Naive thymus-derived CD4-positive, alpha-beta T cell (primary cell): Measurements from ENCODE around the gene ACOT9. TPM values are rescaled to one million over a fixed set of nuclear protein-coding genes. Genes with fewer than 3 reads are reported as not detected.
A peak's percentile ranks its signal among the peaks of the same experiment; 100 is the strongest.
"Not testable (repeated sequence)": the region's sequence is repeated elsewhere in the genome, so short reads cannot be mapped to it uniquely, and the experiment has no call there.

Experiments
- ATAC-seq: fragments of 150-1000 bp; cut with Tn5 transposase; 2 replicates; pipeline ENCODE4 v1.10.0; 2021; ENCODE audit warnings: mild to moderate bottlenecking, moderate library complexity
- CTCF ChIA-PET: fragments of 350-600 bp; sonication (Branson Sonifier 250); formaldehyde crosslinking; loops from one replicate; lab custom pipeline; 2021; ENCODE audit warnings: antibody characterized with exemption; lab: Charles Lee
- POLR2A ChIA-PET: fragments of 350-600 bp; sonication (Branson Sonifier 250); formaldehyde crosslinking; loops from one replicate; lab custom pipeline; 2021; ENCODE audit warnings: antibody characterized with exemption, inconsistent platforms; lab: Charles Lee
- DNase-seq, 9 donors: peaks; one replicate each; pipeline versions ENCODE4 v3.0.0 to v3.0.0-alpha.2; 2020 to 2022; ENCODE audit warnings: mixed read lengths in 1 of 9
- H3K27ac ChIP-seq: one replicate; pipeline ENCODE4 v1.7.0; 2013; ENCODE audit warnings: mild to moderate bottlenecking, low read depth, low read length, moderate library complexity
- H3K27me3 ChIP-seq, 2 donors: one replicate each; pipeline ENCODE4 v1.7.0; 2013; ENCODE audit warnings: low read length in 2 of 2, mild to moderate bottlenecking in 2 of 2, moderate library complexity in 2 of 2; ENCODE audit not compliant: control insufficient read depth in 2 of 2, insufficient read depth in 2 of 2
- H3K36me3 ChIP-seq, 3 experiments: 1 replicate in 2 of 3; 2 replicates in 1 of 3; pipeline ENCODE4 v1.7.0; 2013; ENCODE audit warnings: low read length in 3 of 3, mild to moderate bottlenecking in 3 of 3, moderate library complexity in 1 of 3; ENCODE audit not compliant: insufficient read depth in 3 of 3, control insufficient read depth in 2 of 3
- H3K4me1 ChIP-seq, 2 donors: one replicate each; pipeline ENCODE4 v1.7.0; 2013; ENCODE audit warnings: low read length in 2 of 2, mild to moderate bottlenecking in 2 of 2, moderate library complexity in 1 of 2; ENCODE audit not compliant: control insufficient read depth in 2 of 2, insufficient read depth in 2 of 2
- H3K4me3 ChIP-seq: 2 replicates; pipeline ENCODE4 v1.7.0; 2013; ENCODE audit warnings: mild to moderate bottlenecking, low read length
- H3K9me3 ChIP-seq, 3 experiments: 1 replicate in 2 of 3; 2 replicates in 1 of 3; pipeline ENCODE4 v1.7.0; 2013; ENCODE audit warnings: low read length in 3 of 3; ENCODE audit not compliant: control insufficient read depth in 2 of 3
- H3K27ac Mint-ChIP-seq, 9 donors: one replicate each; pipeline ENCODE4 v1.8.0; 2020 to 2022; ENCODE audit warnings: mixed read lengths in 9 of 9, mild to moderate bottlenecking in 8 of 9, moderate library complexity in 5 of 9, inconsistent platforms in 2 of 9
- H3K27me3 Mint-ChIP-seq, 5 donors: one replicate each; pipeline ENCODE4 v1.8.0; 2021 to 2022; ENCODE audit warnings: mixed read lengths in 5 of 5, mild to moderate bottlenecking in 1 of 5
- H3K36me3 Mint-ChIP-seq, 5 donors: one replicate each; pipeline ENCODE4 v1.8.0; 2020 to 2022; ENCODE audit warnings: mixed read lengths in 5 of 5, mild to moderate bottlenecking in 3 of 5, inconsistent platforms in 1 of 5
- H3K4me1 Mint-ChIP-seq, 7 donors: one replicate each; pipeline ENCODE4 v1.8.0; 2020 to 2022; ENCODE audit warnings: mixed read lengths in 7 of 7, mild to moderate bottlenecking in 3 of 7, inconsistent platforms in 1 of 7
- H3K4me3 Mint-ChIP-seq, 10 donors: one replicate each; pipeline ENCODE4 v1.8.0; 2020 to 2022; ENCODE audit warnings: mild to moderate bottlenecking in 10 of 10, mixed read lengths in 10 of 10, moderate library complexity in 6 of 10, inconsistent platforms in 2 of 10
- H3K9me3 Mint-ChIP-seq, 11 donors: one replicate each; pipeline ENCODE4 v1.8.0; 2020 to 2022; ENCODE audit warnings: mixed read lengths in 11 of 11, mild to moderate bottlenecking in 4 of 11, inconsistent platforms in 1 of 11, moderate library complexity in 1 of 11
- intact Hi-C, 2 donors: fragments of 100-400 bp; cut with micrococcal nuclease; formaldehyde crosslinking; loops; one replicate each; pipeline ENCODE4 v1.15.1; 2023
- polyA plus RNA-seq, 2 donors: library from polyadenylated mRNA; unstranded; fragments of 300-500 nt; fragmentation: Illumina TruSeq; gene quantifications; one replicate each; pipeline ENCODE4 v1.2.3, GENCODE V29; 2021
- total RNA-seq, 6 experiments: library from RNA in 5 of 6; stranded (reverse) in 5 of 6; gene quantifications; 1 replicate in 5 of 6; 2 replicates in 1 of 6; pipeline ENCODE4 v1.2.3 and lab custom pipeline; 2021 to 2026

ACOT9 gene
- total and polyA plus RNA-seq, 7 experiments from 2014 or later, result 5.9 to 40.1 (median 9.0) TPM

GRCh38 chrX:23743623-23743971, 521 bp upstream of the ACOT9 start:
- peak overlapping the region; percentile 49 for H3K27ac ChIP-seq
- H3K36me3 Mint-ChIP-seq, H3K9me3 Mint-ChIP-seq, H3K36me3 ChIP-seq, DNase-seq, H3K27me3 ChIP-seq, ATAC-seq, H3K9me3 ChIP-seq, CTCF ChIA-PET, H3K27me3 Mint-ChIP-seq: not testable (repeated sequence)
- intact Hi-C loops, result loop anchor here (1.0 to 5.0 kb wide), 5 partner anchors 30 to 311 kb away; partner anchors contain the start of genes EIF2S3 (in 1 of the 2), PRDX4 (in 1 of the 2) and SAT1 (in 1 of the 2)
- POLR2A ChIA-PET, result interaction anchor here (1.8 kb wide), 1 partner anchor 158 kb away, joined by 5 read pairs; no protein-coding TSS in a partner anchor
- H3K27ac Mint-ChIP-seq, result peak overlapping the region in 8 of 9 donors; percentile 30 to 90 (median 68)
- H3K4me3 Mint-ChIP-seq, result peak overlapping the region; percentile 77 to 91 (median 84)
- peaks cover 13 to 36% (median 18%) of the 10 kb centered on the region in 7 donors for H3K4me1 Mint-ChIP-seq
- H3K4me3 ChIP-seq, result peak overlapping the region; percentile 75
- H3K4me1 ChIP-seq, result peaks cover 0 to 14% of the 10 kb centered on the region in 2 donors

GRCh38 chrX:23742174-23742696, 841 bp downstream of the ACOT9 start:
- DNase-seq, result no peak
- Histone ChIP-seq H3K4me1 (peaks cover 0 to 14% of the 10 kb centered on the region in 2 donors), H3K27ac (peak overlapping the region; percentile 49), H3K27me3 (no peaks in the 10 kb centered on the region), H3K4me3 (peak overlapping the region; percentile 75), H3K9me3 (no peaks in the 10 kb centered on the region), H3K36me3 (no peaks in the 10 kb centered on the region)
- peak overlapping the region; percentile 4 to 90 (median 72) for H3K27ac Mint-ChIP-seq
- CTCF ChIA-PET, result no interaction called here
- H3K9me3 Mint-ChIP-seq, result peaks cover 0 to 1% (median 0%) of the 10 kb centered on the region in 11 donors
- no peaks in the 10 kb centered on the region for H3K36me3 Mint-ChIP-seq
- peak overlapping the region; percentile 76 to 91 (median 86) for H3K4me3 Mint-ChIP-seq
- POLR2A ChIA-PET, result interaction anchor here (1.2 to 1.8 kb wide), 2 partner anchors 40 to 160 kb away, joined by 5 read pairs; partner anchors contain the start of gene SAT1
- intact Hi-C loops, result loop anchor here (1.0 to 5.0 kb wide), 4 partner anchors 9 to 313 kb away; partner anchors contain the start of genes EIF2S3 (in 1 of the 2), PRDX4 (in 1 of the 2) and SAT1 (in 1 of the 2)
- ATAC-seq, result no peak
- peaks cover 13 to 36% (median 18%) of the 10 kb centered on the region in 7 donors for H3K4me1 Mint-ChIP-seq
- no peaks in the 10 kb centered on the region for H3K27me3 Mint-ChIP-seq

GRCh38 chrX:23737413-23737812, 5.7 kb downstream of the ACOT9 start:
- POLR2A ChIA-PET, result no interaction called here
- Mint-ChIP-seq H3K27me3 (no peaks in the 10 kb centered on the region), H3K4me3 (no peak overlapping the region), H3K36me3 (peaks cover 0 to 2% (median 0%) of the 10 kb centered on the region in 5 donors), H3K9me3 (peaks cover 0 to 1% (median 0%) of the 10 kb centered on the region in 11 donors), H3K27ac (no peak overlapping the region), H3K4me1 (peaks cover 5 to 39% (median 12%) of the 10 kb centered on the region in 7 donors)
- no peak overlapping the region for H3K27ac ChIP-seq
- H3K4me1 ChIP-seq, result peaks cover 0 to 13% of the 10 kb centered on the region in 2 donors
- no peaks in the 10 kb centered on the region for H3K27me3 ChIP-seq
- intact Hi-C loops, result no loop called here
- no peak overlapping the region for H3K4me3 ChIP-seq
- ATAC-seq (no peak), DNase-seq (no peak)
- H3K36me3 ChIP-seq, result no peaks in the 10 kb centered on the region
- no peaks in the 10 kb centered on the region for H3K9me3 ChIP-seq
- CTCF ChIA-PET, result no interaction called here

GRCh38 chrX:23736030-23736429, 7.0 kb downstream of the ACOT9 start:
- Histone ChIP-seq H3K36me3 (no peaks in the 10 kb centered on the region), H3K27me3 (no peaks in the 10 kb centered on the region), H3K9me3 (no peaks in the 10 kb centered on the region), H3K4me3 (no peak overlapping the region), H3K27ac (no peak overlapping the region), H3K4me1 (peaks cover 0 to 6% of the 10 kb centered on the region in 2 donors)
- DNase-seq, result no peak
- H3K9me3 Mint-ChIP-seq, result peaks cover 0 to 1% (median 0%) of the 10 kb centered on the region in 11 donors
- peaks cover 0 to 35% (median 5%) of the 10 kb centered on the region in 7 donors for H3K4me1 Mint-ChIP-seq
- H3K4me3 Mint-ChIP-seq, result no peak overlapping the region
- peak overlapping the region in 1 of 9 donors; percentile 33 for H3K27ac Mint-ChIP-seq
- intact Hi-C loops, result no loop called here
- ChIA-PET CTCF (interaction anchor here (0.6 kb wide), 1 partner anchor 162 kb away, joined by 5 read pairs; no protein-coding TSS in a partner anchor), POLR2A (interaction anchor here (0.6 kb wide), 1 partner anchor 321 kb away, joined by 3 read pairs; no protein-coding TSS in a partner anchor)
- H3K36me3 Mint-ChIP-seq, result peaks cover 0 to 9% (median 0%) of the 10 kb centered on the region in 5 donors
- H3K27me3 Mint-ChIP-seq, result no peaks in the 10 kb centered on the region
- no peak for ATAC-seq

GRCh38 chrX:23732704-23733103, 10.4 kb downstream of the ACOT9 start:
- H3K4me1 Mint-ChIP-seq, result peaks cover 0 to 26% (median 0%) of the 10 kb centered on the region in 7 donors
- ChIA-PET CTCF (no interaction called here), POLR2A (interaction anchor here (0.6 kb wide), 1 partner anchor 89 kb away, joined by 3 read pairs; no protein-coding TSS in a partner anchor)
- intact Hi-C loops, result loop anchor here in 1 of 2 donors (1.0 to 2.0 kb wide), 2 partner anchors 10 to 322 kb away; partner anchors contain the start of gene EIF2S3
- H3K4me3 Mint-ChIP-seq, result peak overlapping the region in 1 of 10 donors; percentile 62
- Histone ChIP-seq H3K36me3 (peaks cover 0 to 5% (median 0%) of the 10 kb centered on the region in 3 experiments), H3K4me1 (peaks cover 0 to 6% of the 10 kb centered on the region in 2 donors), H3K4me3 (no peak overlapping the region), H3K27me3 (no peaks in the 10 kb centered on the region), H3K9me3 (no peaks in the 10 kb centered on the region), H3K27ac (no peak overlapping the region)
- no peaks in the 10 kb centered on the region for H3K9me3 Mint-ChIP-seq
- peaks cover 0 to 15% (median 0%) of the 10 kb centered on the region in 5 donors for H3K36me3 Mint-ChIP-seq
- ATAC-seq (peak; percentile 48), DNase-seq (no peak)
- no peaks in the 10 kb centered on the region for H3K27me3 Mint-ChIP-seq
- H3K27ac Mint-ChIP-seq, result peak overlapping the region in 2 of 9 donors; percentile 46 to 82

GRCh38 chrX:23731951-23732350, 11.1 kb downstream of the ACOT9 start:
- H3K4me3 Mint-ChIP-seq, result no peak overlapping the region
- intact Hi-C loops, result loop anchor here in 1 of 2 donors (2.0 kb wide), 1 partner anchor 323 kb away; the partner anchor contains the start of gene EIF2S3

More at GRCh38 chrX:23731951-23732350, 11.1 kb downstream of the ACOT9 start:
- ChIA-PET CTCF (interaction anchor here (0.6 kb wide), 1 partner anchor 253 kb away, joined by 3 read pairs; no protein-coding TSS in a partner anchor), POLR2A (no interaction called here)
- no peaks in the 10 kb centered on the region for H3K27me3 ChIP-seq
- H3K27ac ChIP-seq, result no peak overlapping the region
- peaks cover 0 to 6% of the 10 kb centered on the region in 2 donors for H3K4me1 ChIP-seq
- H3K36me3 ChIP-seq, result peaks cover 0 to 5% (median 0%) of the 10 kb centered on the region in 3 experiments
- Mint-ChIP-seq H3K27me3 (no peaks in the 10 kb centered on the region), H3K9me3 (no peaks in the 10 kb centered on the region), H3K4me1 (peaks cover 0 to 26% (median 0%) of the 10 kb centered on the region in 7 donors), H3K36me3 (peaks cover 0 to 15% (median 0%) of the 10 kb centered on the region in 5 donors), H3K27ac (peak overlapping the region in 1 of 9 donors; percentile 45)
- no peaks in the 10 kb centered on the region for H3K9me3 ChIP-seq
- H3K4me3 ChIP-seq, result no peak overlapping the region
- ATAC-seq (no peak), DNase-seq (no peak)
